22Rv1 (cell line): Measurements from ENCODE around the gene GORASP1.

Experiments used
- CTCF ChIP-seq: fragments of 450-650 bp; IDR thresholded peaks from 2 replicates; pipeline ENCODE4 v1.5.1; 2017; ENCODE audit warnings: mild to moderate bottlenecking
- ZFX ChIP-seq: fragments of 450-650 bp; IDR thresholded peaks from 2 replicates; pipeline ENCODE4 v1.6.1; 2017; ENCODE audit warnings: antibody characterized with exemption, borderline replicate concordance

- TF ChIP-seq CTCF: no peak
- no peak for TF ChIP-seq ZFX
Measured at GRCh38 chr3:39146611-39147591, 39.5 kb upstream of the GORASP1 start.
